Ishikawa (cell line): ENCODE results near the gene COL2A1.

ENCODE experiments used
- EGR1 ChIP-seq: IDR thresholded peaks from 2 replicates; pipeline ENCODE4 v1.6.1; 2012
- EP300 ChIP-seq: IDR thresholded peaks from 2 replicates; pipeline ENCODE4 v1.6.1; 2012; ENCODE audit warnings: borderline replicate concordance
- RAD21 ChIP-seq: IDR thresholded peaks from 2 replicates; pipeline ENCODE4 v1.6.1; 2012; ENCODE audit warnings: low read depth
- TAF1 ChIP-seq: IDR thresholded peaks from 2 replicates; pipeline ENCODE4 v1.6.1; 2012; ENCODE audit warnings: low read depth, mild to moderate bottlenecking
- TF ChIP-seq, protein P1 (sequence below): IDR thresholded peaks from 2 replicates; pipeline ENCODE4 v1.6.1; 2012; ENCODE audit warnings: low read depth, mild to moderate bottlenecking

DNA sequence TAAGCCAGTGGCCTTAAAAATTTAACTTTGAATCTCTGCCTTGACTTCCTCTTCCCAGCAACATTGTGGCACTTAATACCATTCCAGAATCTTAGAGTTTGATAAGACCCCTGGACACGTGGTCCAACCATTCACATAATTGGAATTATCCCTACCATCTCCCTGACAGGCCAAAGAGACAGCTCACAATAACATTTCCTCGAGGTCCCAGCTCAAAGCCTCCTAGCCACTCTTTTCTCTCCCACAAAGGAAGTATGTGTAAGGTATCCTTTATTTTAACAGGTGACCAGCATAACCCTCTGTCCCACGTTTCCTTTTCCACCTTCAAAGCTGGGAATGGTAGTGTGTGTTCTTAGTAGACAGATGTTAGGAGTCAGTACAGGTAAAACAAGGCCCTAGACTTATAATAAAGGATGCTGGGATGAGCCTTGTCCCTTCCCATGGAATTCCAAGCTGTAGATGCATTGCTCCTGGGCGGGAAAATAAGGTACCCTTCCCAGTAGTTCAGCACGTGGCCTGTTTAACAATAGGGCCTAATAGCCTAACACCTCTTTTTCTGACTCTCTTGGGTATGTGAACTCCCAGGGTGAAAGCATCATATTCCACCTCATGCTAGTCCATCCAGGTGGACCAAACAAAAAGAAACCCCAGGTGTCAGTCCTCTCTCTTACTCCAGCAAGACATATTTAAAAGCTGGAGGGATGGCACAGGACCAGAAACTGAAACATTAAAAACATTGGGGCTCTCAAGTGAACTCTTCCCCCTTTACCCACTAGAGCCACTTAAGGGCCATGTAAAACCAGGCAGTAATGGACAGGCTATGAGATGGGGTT is 37.5 kb upstream of the COL2A1 start:
- TF ChIP-seq RAD21 (no peak), TAF1 (no peak), EGR1 (no peak), EP300 (no peak)
- TF ChIP-seq, protein P1, sequence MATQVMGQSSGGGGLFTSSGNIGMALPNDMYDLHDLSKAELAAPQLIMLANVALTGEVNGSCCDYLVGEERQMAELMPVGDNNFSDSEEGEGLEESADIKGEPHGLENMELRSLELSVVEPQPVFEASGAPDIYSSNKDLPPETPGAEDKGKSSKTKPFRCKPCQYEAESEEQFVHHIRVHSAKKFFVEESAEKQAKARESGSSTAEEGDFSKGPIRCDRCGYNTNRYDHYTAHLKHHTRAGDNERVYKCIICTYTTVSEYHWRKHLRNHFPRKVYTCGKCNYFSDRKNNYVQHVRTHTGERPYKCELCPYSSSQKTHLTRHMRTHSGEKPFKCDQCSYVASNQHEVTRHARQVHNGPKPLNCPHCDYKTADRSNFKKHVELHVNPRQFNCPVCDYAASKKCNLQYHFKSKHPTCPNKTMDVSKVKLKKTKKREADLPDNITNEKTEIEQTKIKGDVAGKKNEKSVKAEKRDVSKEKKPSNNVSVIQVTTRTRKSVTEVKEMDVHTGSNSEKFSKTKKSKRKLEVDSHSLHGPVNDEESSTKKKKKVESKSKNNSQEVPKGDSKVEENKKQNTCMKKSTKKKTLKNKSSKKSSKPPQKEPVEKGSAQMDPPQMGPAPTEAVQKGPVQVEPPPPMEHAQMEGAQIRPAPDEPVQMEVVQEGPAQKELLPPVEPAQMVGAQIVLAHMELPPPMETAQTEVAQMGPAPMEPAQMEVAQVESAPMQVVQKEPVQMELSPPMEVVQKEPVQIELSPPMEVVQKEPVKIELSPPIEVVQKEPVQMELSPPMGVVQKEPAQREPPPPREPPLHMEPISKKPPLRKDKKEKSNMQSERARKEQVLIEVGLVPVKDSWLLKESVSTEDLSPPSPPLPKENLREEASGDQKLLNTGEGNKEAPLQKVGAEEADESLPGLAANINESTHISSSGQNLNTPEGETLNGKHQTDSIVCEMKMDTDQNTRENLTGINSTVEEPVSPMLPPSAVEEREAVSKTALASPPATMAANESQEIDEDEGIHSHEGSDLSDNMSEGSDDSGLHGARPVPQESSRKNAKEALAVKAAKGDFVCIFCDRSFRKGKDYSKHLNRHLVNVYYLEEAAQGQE = no peak
